Measurements from ENCODE around the gene LIMS2. TPM values are rescaled to one million over a fixed set of nuclear protein-coding genes. Genes with fewer than 3 reads are reported as not detected.

Gene LIMS2
- 4.8 and 4.9 TPM in 2 replicates for total RNA-seq (2021; fragmentation: NEBNext Ultra II Directional; extraction: Animal tissue kit (Norgen Biotek cat#: 25700))
- polyA plus RNA-seq (2011; rRNA removed), result 3.3 and 5.1 TPM in 2 replicates
- polyA plus RNA-seq (2011; cell fraction: cytosol; rRNA removed), result 2.4 TPM
- polyA plus RNA-seq (2011; cell fraction: nucleus; rRNA removed), result 5.6 TPM
- 2.7 to 3.7 TPM (median 3.6 TPM) in 4 replicates for polyA plus RNA-seq (2012, experiment 1 of 2)
- 5.1 TPM for polyA plus RNA-seq (2012, experiment 2 of 2)
- polyA plus RNA-seq (2013, experiment 1 of 2), result 3.6 TPM
- polyA plus RNA-seq (2013, experiment 2 of 2), result 3.8 TPM
- polyA minus RNA-seq (2011; rRNA and poly(A)+ RNA removed), result 0.90 and 1.2 TPM in 2 replicates
- polyA minus RNA-seq (2011; cell fraction: cytosol; rRNA and poly(A)+ RNA removed), result 1.5 TPM
- 2.3 TPM for polyA minus RNA-seq (2011; cell fraction: nucleus; rRNA and poly(A)+ RNA removed)
- long read RNA-seq, experiment 1, partial matches to known transcripts, result 2 of 7 reads
- long read RNA-seq, experiment 1, other reads (novel, unspliced or antisense), result 3 of 7 reads
- long read RNA-seq, experiment 2, result 0 reads

- no peaks in the 10 kb centered on the region for H4K20me1 ChIP-seq (replicated peaks in 1 of 2; ENCODE audit: control insufficient read depth in 1 of 2, insufficient read depth in 2 of 2, low read length in 2 of 2)
- H2BK20ac ChIP-seq (ENCODE audit: low read length), result no peak within 1 kb of the TSS
- H3K9me3 ChIP-seq (ENCODE audit: insufficient read depth in 2 of 2, low read depth in 1 of 2, low read length in 1 of 2), result no peaks in the 10 kb centered on the region
- peak within 1 kb of the TSS; percentile 76; the same call in 1 of the 2 replicates for H4K8ac ChIP-seq (ENCODE audit: extremely low read depth, insufficient read depth, low read length)
- POLR2A ChIA-PET (ENCODE audit: partially characterized antibody), result interaction anchor here (1.0 to 4.9 kb wide), 5 partner anchors 11 to 28 kb away, joined by 3 to 21 read pairs (median 4); partner anchors contain the start of gene SFT2D3
- H3K14ac ChIP-seq (ENCODE audit: insufficient read length), result no peak within 1 kb of the TSS
- H2BK120ac ChIP-seq (replicated peaks; ENCODE audit: low read depth, low read length), result no peak within 1 kb of the TSS
- peak within 1 kb of the TSS; percentile 66 to 82 for H3K4me2 ChIP-seq (ENCODE audit: insufficient read depth in 1 of 2, low read depth in 2 of 2, low read length in 2 of 2)
- H4K91ac ChIP-seq (replicated peaks; ENCODE audit: insufficient read length, low read length), result no peak within 1 kb of the TSS
- H3K79me1 ChIP-seq (ENCODE audit: low read depth, low read length), result peaks cover 2% of the 10 kb centered on the region; the same call in 1 of the 2 replicates
- no peak within 1 kb of the TSS for H3K4ac ChIP-seq (replicated peaks; ENCODE audit: insufficient read length, low read depth, low read length)
- H2AFZ ChIP-seq (ENCODE audit: low read length), result peak within 1 kb of the TSS; percentile 49; the same call in 1 of the 2 replicates
- H3K4me3 ChIP-seq (ENCODE audit: extremely low read depth in 1 of 4, insufficient read depth in 2 of 4, low read depth in 3 of 4, low read length in 4 of 4), result peak within 1 kb of the TSS; percentile 46 to 70 (median 66)
- no peak within 1 kb of the TSS for H2BK5ac ChIP-seq (ENCODE audit: low read depth, low read length)
- no peak within 1 kb of the TSS for H3K23ac ChIP-seq (ENCODE audit: insufficient read length)
- FAIRE-seq (no peak), DNase-seq (ENCODE audit: low read depth in 1 of 2, low spot score in 2 of 2) (peak in 1 of 2 experiments; percentile 66)
- no peak within 1 kb of the TSS for H3K27ac ChIP-seq (ENCODE audit: low read depth, low read length)
- H3K79me2 ChIP-seq (ENCODE audit: control insufficient read depth in 1 of 2, insufficient read depth in 2 of 2, low read length in 2 of 2), result no peaks in the 10 kb centered on the region
- CTCF ChIA-PET (ENCODE audit: partially characterized antibody), result interaction anchor here (0.7 to 4.1 kb wide), 11 partner anchors 9 to 196 kb away, joined by 3 to 34 read pairs (median 3); no protein-coding TSS in a partner anchor
- H3K18ac ChIP-seq (ENCODE audit: extremely low read depth, low read length), result no peak within 1 kb of the TSS; the same call in 1 of the 2 replicates
- H3K27me3 ChIP-seq (replicated peaks in 1 of 4; ENCODE audit: control insufficient read depth in 3 of 4, extremely low read depth in 1 of 4, insufficient read depth in 3 of 4, low read length in 3 of 4), result peaks cover 10 to 57% (median 33%) of the 10 kb centered on the region in 4 experiments
- peaks cover 0 to 4% (median 0%) of the 10 kb centered on the region in 4 experiments; a peak in 3 of 7 replicates for H3K4me1 ChIP-seq (replicated peaks in 1 of 4; ENCODE audit: control insufficient read depth in 3 of 4, insufficient read depth in 4 of 4, low read length in 3 of 4)
- no peak within 1 kb of the TSS for H3K56ac ChIP-seq (replicated peaks; ENCODE audit: insufficient read length, low read depth, low read length)
- H4K5ac ChIP-seq (ENCODE audit: insufficient read length, low read depth, low read length), result no peak within 1 kb of the TSS
- H2BK12ac ChIP-seq (ENCODE audit: low read depth, low read length), result no peak within 1 kb of the TSS
- WGBS, 2 experiments (ENCODE audit: extremely low coverage in 1 of 2, insufficient coverage in 1 of 2, insufficient read length in 1 of 2, insufficient replicate concordance in 2 of 2, low coverage in 1 of 2, low lambda C conversion rate in 2 of 2, missing lambda C conversion rate in 1 of 2), result 8% methylated on average over 36 of the region's 56 CpGs; no CpG with 5 or more reads in 1 of the 2 experiments
- peaks cover 2% of the 10 kb centered on the region; the same call in 1 of the 2 replicates for H3K23me2 ChIP-seq (ENCODE audit: low read depth, low read length)
- H2BK15ac ChIP-seq (ENCODE audit: low read length), result no peak within 1 kb of the TSS
- H2AK5ac ChIP-seq (ENCODE audit: low read depth, low read length), result no peak within 1 kb of the TSS
- H3K9ac ChIP-seq (replicated peaks in 1 of 4; ENCODE audit: extremely low read depth in 1 of 4, low read depth in 3 of 4, low read length in 3 of 4), result peak within 1 kb of the TSS in 2 of 4 experiments; percentile 8 to 20; a peak in 2 of 7 replicates
- no peaks in the 10 kb centered on the region for H3K36me3 ChIP-seq (ENCODE audit: control insufficient read depth in 2 of 4, insufficient read depth in 4 of 4, low read length in 3 of 4)
- no peak for TF ChIP-seq CHD2 (IDR thresholded peaks at IDR 0.05; ENCODE audit: low read length)
- peak; percentile 36; the same call in 1 of the 2 replicates for TF ChIP-seq SUZ12 (IDR thresholded peaks at IDR 0.05; ENCODE audit: low read length)
- peak; percentile 35 for TF ChIP-seq EZH2 (IDR thresholded peaks at IDR 0.05; ENCODE audit: low read depth, low read length, severe bottlenecking)
- TF ChIP-seq, protein P1, sequence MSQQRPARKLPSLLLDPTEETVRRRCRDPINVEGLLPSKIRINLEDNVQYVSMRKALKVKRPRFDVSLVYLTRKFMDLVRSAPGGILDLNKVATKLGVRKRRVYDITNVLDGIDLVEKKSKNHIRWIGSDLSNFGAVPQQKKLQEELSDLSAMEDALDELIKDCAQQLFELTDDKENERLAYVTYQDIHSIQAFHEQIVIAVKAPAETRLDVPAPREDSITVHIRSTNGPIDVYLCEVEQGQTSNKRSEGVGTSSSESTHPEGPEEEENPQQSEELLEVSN (IDR thresholded peaks at IDR 0.05), result no peak
- no peak for TF ChIP-seq CTBP2 (IDR thresholded peaks at IDR 0.05; ENCODE audit: borderline replicate concordance, insufficient read depth, insufficient read length, low read length)
- TF ChIP-seq SIN3A (conservative IDR thresholded peaks at IDR 0.05 in 1 of 2, IDR thresholded peaks at IDR 0.05 in 1 of 2; ENCODE audit: low read depth in 1 of 2, low read length in 2 of 2), result 0 out of 4 replicates have a peak, but pooled peaks of 1 of the 2 experiments have one; percentile 23
Observed at GRCh38 chr2:127675331-127676261, at the start of gene LIMS2. Gene LIMS2, minus strand, starts transcription at chr2:127675530. Its CDS starts 506 bp downstream, at chr2:127675024.
